Ishikawa (cell line): ENCODE results near the gene C1orf21.

Experiments used
- CEBPB ChIP-seq: IDR thresholded peaks from 2 replicates; pipeline ENCODE4 v1.6.1; 2012
- CREB1 ChIP-seq: IDR thresholded peaks from 2 replicates; pipeline ENCODE4 v1.6.1; 2012; ENCODE audit warnings: low read depth
- EGR1 ChIP-seq: IDR thresholded peaks from 2 replicates; pipeline ENCODE4 v1.6.1; 2012
- EP300 ChIP-seq: IDR thresholded peaks from 2 replicates; pipeline ENCODE4 v1.6.1; 2012; ENCODE audit warnings: borderline replicate concordance
- FOXM1 ChIP-seq: IDR thresholded peaks from 2 replicates; pipeline ENCODE4 v1.6.1; 2012; ENCODE audit warnings: low read depth, borderline replicate concordance
- NFIC ChIP-seq: IDR thresholded peaks from 2 replicates; pipeline ENCODE4 v1.6.1; 2012
- RAD21 ChIP-seq: IDR thresholded peaks from 2 replicates; pipeline ENCODE4 v1.6.1; 2012; ENCODE audit warnings: low read depth
- TAF1 ChIP-seq: IDR thresholded peaks from 2 replicates; pipeline ENCODE4 v1.6.1; 2012; ENCODE audit warnings: low read depth, mild to moderate bottlenecking
- TCF12 ChIP-seq: IDR thresholded peaks from 2 replicates; pipeline ENCODE4 v1.6.1; 2012; ENCODE audit warnings: low read depth
- TEAD4 ChIP-seq: IDR thresholded peaks from 2 replicates; pipeline ENCODE4 v1.6.1; 2012
- YY1 ChIP-seq: IDR thresholded peaks from 2 replicates; pipeline ENCODE4 v1.6.1; 2012; ENCODE audit warnings: low read depth
- ZBTB7A ChIP-seq: IDR thresholded peaks from 2 replicates; pipeline ENCODE4 v1.6.1; 2012; ENCODE audit warnings: low read depth
- TF ChIP-seq, protein P1 (sequence below): IDR thresholded peaks from 2 replicates; pipeline ENCODE4 v1.6.1; 2012
- TF ChIP-seq, protein P2 (sequence below): IDR thresholded peaks from 2 replicates; pipeline ENCODE4 v1.6.1; 2012; ENCODE audit warnings: low read depth, mild to moderate bottlenecking
- TF ChIP-seq, protein P3 (sequence below): IDR thresholded peaks from 2 replicates; pipeline ENCODE4 v1.6.1; 2012

The C1orf21 gene

DNA sequence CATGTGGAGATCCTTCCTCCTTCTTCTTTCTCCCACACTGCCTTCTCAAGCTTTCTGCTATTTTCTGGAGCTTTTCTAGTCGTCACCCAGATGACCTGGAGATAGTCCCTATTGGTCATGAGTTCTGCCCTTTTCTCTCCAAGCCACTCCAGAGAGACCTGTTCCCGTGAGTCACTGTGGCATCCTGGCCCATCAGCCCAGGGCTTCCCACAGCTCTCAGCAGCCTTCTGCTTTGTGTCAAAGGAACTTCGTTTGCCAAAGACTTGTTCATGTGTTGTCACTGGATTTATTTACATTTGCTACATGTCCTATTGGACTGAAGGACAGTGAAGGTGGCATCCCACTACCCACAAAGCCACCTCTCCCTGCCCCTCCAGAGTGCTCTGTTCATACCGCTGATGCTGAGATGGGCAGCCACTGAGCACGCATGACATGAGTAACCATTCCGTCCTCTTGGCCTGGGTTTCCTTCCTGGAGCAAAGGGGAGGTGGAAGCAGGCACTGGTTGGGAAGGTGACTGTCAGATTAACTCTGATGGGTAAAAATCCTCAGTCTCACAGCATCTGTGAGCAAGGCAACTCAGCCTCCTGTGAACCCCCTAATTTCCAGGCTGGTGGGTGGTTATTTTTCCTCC is 248.6 kb downstream of the C1orf21 start:
- TF ChIP-seq ZBTB7A (no peak), TEAD4 (no peak), CREB1 (no peak), EP300 (no peak), CEBPB (no peak), FOXM1 (no peak), TCF12 (no peak), TAF1 (no peak), NFIC (no peak), RAD21 (no peak), EGR1 (no peak), YY1 (no peak)
- TF ChIP-seq, protein P1, sequence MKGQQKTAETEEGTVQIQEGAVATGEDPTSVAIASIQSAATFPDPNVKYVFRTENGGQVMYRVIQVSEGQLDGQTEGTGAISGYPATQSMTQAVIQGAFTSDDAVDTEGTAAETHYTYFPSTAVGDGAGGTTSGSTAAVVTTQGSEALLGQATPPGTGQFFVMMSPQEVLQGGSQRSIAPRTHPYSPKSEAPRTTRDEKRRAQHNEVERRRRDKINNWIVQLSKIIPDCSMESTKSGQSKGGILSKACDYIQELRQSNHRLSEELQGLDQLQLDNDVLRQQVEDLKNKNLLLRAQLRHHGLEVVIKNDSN = no peak
- TF ChIP-seq, protein P2, sequence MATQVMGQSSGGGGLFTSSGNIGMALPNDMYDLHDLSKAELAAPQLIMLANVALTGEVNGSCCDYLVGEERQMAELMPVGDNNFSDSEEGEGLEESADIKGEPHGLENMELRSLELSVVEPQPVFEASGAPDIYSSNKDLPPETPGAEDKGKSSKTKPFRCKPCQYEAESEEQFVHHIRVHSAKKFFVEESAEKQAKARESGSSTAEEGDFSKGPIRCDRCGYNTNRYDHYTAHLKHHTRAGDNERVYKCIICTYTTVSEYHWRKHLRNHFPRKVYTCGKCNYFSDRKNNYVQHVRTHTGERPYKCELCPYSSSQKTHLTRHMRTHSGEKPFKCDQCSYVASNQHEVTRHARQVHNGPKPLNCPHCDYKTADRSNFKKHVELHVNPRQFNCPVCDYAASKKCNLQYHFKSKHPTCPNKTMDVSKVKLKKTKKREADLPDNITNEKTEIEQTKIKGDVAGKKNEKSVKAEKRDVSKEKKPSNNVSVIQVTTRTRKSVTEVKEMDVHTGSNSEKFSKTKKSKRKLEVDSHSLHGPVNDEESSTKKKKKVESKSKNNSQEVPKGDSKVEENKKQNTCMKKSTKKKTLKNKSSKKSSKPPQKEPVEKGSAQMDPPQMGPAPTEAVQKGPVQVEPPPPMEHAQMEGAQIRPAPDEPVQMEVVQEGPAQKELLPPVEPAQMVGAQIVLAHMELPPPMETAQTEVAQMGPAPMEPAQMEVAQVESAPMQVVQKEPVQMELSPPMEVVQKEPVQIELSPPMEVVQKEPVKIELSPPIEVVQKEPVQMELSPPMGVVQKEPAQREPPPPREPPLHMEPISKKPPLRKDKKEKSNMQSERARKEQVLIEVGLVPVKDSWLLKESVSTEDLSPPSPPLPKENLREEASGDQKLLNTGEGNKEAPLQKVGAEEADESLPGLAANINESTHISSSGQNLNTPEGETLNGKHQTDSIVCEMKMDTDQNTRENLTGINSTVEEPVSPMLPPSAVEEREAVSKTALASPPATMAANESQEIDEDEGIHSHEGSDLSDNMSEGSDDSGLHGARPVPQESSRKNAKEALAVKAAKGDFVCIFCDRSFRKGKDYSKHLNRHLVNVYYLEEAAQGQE = no peak
- TF ChIP-seq, protein P3, sequence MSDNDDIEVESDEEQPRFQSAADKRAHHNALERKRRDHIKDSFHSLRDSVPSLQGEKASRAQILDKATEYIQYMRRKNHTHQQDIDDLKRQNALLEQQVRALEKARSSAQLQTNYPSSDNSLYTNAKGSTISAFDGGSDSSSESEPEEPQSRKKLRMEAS = no peak

DNA sequence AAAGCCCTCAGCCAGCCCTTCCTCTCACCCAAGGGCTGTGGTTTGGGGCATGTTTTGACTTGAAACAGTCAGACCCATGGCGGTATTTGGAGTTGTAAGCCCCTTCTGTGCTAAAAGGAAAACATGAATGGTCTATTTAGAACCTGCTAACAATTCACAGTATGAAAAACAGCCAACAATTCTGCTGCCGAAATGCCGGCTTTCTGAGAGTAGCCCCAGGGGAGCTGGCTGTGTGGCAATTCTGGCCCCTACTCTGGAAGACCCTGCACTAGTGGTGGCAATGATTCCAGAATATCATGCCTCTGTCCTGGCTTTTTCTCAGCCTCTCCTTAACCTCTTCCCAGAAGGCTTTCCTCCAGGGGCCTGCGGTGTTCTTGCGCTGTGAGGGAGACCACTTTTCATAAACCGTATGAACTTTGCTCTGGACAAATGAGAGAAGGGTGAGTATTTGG is 249.2 kb downstream of the C1orf21 start:
- no peak for TF ChIP-seq YY1
- no peak for TF ChIP-seq EGR1
- TF ChIP-seq, protein P2 = no peak
- TF ChIP-seq TEAD4 = no peak
- TF ChIP-seq, protein P3 = no peak
- TF ChIP-seq, protein P1 = no peak
- no peak for TF ChIP-seq ZBTB7A
- TF ChIP-seq CREB1 = no peak
- TF ChIP-seq NFIC = no peak
- no peak for TF ChIP-seq CEBPB
- no peak for TF ChIP-seq FOXM1
- no peak for TF ChIP-seq EP300
- TF ChIP-seq RAD21 = no peak
- TF ChIP-seq TCF12 = no peak
- TF ChIP-seq TAF1 = no peak

DNA sequence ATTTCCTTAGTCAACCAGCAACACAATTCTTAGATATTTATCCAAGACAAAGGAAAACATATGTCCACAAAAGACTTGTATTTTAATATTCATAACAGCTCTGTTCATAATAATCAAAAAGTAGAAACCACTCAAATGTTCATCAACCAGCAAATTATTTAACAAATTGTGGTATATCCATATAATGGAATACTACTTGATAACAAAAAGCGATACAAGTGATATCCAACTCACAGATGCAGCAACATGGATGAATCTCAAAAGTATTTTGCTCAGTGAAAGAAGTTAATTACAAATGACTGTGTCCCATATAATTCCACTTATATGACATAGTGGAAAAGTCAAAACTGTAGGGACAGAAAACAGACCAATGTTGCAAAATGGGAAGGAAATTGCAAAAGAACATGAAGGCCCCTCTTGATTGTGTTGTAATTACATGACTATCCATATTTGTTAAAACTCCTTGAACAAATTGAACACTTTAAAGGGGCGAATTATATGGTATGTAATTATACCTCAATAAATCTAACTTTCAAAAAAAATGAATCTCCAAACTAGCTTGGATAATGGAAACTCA is 250.9 kb downstream of the C1orf21 start:
- TF ChIP-seq CEBPB (no peak), ZBTB7A (no peak), YY1 (no peak)

DNA sequence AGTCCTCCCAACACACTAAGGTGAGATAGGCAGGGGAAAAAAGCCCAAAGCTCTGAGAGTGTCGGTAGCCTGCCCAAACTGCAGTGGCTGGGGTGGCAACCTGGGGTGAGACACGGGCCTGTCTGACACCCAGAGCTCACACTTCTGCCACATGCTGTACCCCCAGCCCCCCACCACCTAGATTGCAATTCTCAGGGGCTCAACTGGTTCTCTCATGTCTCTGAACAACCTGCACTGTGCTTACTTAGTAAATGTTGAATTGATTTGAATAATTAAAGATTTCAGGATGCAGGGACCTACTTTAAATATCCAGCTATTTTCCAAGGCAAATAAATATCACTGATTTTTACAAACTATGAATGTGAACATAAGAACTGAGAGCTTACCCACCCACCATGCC is 252.4 kb downstream of the C1orf21 start:
- no peak for TF ChIP-seq CREB1

DNA sequence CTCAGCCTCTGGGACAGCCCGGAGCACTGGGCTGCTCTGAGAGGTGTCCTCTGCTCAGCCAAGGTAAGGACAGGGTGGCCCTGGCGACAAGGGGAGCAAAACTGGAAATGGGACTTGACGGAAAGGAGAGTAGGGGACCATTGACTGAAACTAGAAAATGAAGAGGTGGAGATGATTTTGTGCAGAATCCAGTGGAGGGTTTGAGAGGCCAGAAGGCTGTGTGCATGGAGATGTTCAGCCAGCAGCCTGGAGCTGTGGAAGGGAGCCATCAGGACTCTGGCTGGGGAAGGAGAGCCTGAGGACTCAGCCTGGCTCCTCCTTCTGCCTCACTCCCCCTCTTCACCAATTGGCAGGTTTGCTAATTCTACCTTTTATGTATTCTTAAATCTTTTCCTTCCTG is 253.7 kb downstream of the C1orf21 start:
- TF ChIP-seq NFIC (no peak), TEAD4 (no peak), YY1 (no peak), EGR1 (no peak)

DNA sequence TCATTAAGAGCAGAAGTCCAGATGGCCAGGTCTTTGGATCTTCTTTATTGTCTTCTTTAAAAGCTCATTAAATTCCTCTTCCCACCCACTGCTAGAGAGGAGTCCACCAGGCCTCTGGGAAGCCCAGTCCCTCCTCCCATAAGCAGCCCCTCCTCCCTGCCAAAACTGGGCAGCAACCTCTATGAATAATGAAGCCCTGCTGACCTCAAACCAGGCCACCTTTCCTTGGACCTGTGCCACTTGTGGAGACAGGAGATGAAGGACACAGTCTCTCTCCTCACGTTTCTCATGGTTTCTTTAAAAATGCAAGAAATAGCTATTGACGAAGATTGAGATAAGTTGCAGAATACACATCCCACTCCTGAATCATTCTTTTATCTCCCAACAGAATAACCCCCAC is 255.1 kb downstream of the C1orf21 start:
- TF ChIP-seq ZBTB7A (no peak), CEBPB (no peak), RAD21 (no peak), EP300 (no peak), FOXM1 (no peak)
- TF ChIP-seq, protein P1 = no peak
